H4 (cell line): Measurements from ENCODE around the gene CBX7. TPM values are rescaled to one million over a fixed set of nuclear protein-coding genes. Genes with fewer than 3 reads are reported as not detected.
"Not testable (repeated sequence)": the region's sequence is repeated elsewhere in the genome, so short reads cannot be mapped to it uniquely, and the experiment has no call there.

Source experiments
- DNase-seq: peaks from one replicate; pipeline ENCODE4 v3.0.0-alpha.2; 2015; ENCODE audit warnings: low spot score
- total RNA-seq: library from RNA; depleted of rRNA; stranded (reverse); fragments of >200 nt; shearing (Covaris generic); gene quantifications from 2 replicates; pipeline ENCODE4 v1.2.3, GENCODE V29; 2014

CBX7 gene
- total RNA-seq, 1 experiment from 2014 or later = 0.37 TPM

- peak; percentile 81 for DNase-seq
Measured at GRCh38 chr22:39174498-39175352, 22.2 kb upstream of the CBX7 start.

- DNase-seq = no peak
Measured at GRCh38 chr22:39173787-39174497, 21.5 kb upstream of the CBX7 start.

GRCh38 chr22:39173050-39173706 is 20.7 kb upstream of the CBX7 start:
- no peak for DNase-seq

- not testable (repeated sequence) for DNase-seq
Measured at GRCh38 chr22:39172265-39173049, 20.0 kb upstream of the CBX7 start.

- no peak for DNase-seq
Measured at GRCh38 chr22:39171623-39172264, 19.3 kb upstream of the CBX7 start.

GRCh38 chr22:39170825-39171622 is 18.5 kb upstream of the CBX7 start:
- peak; percentile 40 for DNase-seq

- peak; percentile 5 for DNase-seq
Measured at GRCh38 chr22:39169797-39170466, 17.5 kb upstream of the CBX7 start.

GRCh38 chr22:39166547-39166946 is 14.1 kb upstream of the CBX7 start:
- no peak for DNase-seq

GRCh38 chr22:39156093-39156492 is 3.6 kb upstream of the CBX7 start:
- DNase-seq = not testable (repeated sequence)

- no peak for DNase-seq
Measured at GRCh38 chr22:39155421-39155820, 2.9 kb upstream of the CBX7 start.

GRCh38 chr22:39153220-39153717 is 789 bp upstream of the CBX7 start:
- DNase-seq = no peak

- DNase-seq = no peak
Measured at GRCh38 chr22:39152024-39152510, 413 bp downstream of the CBX7 start.

- DNase-seq = no peak
Measured at GRCh38 chr22:39151329-39151975, 1.0 kb downstream of the CBX7 start.

- DNase-seq = no peak
Measured at GRCh38 chr22:39150848-39151215, 1.6 kb downstream of the CBX7 start.

GRCh38 chr22:39149915-39150847 is 2.3 kb downstream of the CBX7 start:
- no peak for DNase-seq

GRCh38 chr22:39148727-39149535 is 3.5 kb downstream of the CBX7 start:
- no peak for DNase-seq
